ENCODE results near the gene CHCHD5. TPM values are rescaled to one million over a fixed set of nuclear protein-coding genes. Genes with fewer than 3 reads are reported as not detected.
A peak's percentile ranks its signal among the peaks of the same experiment; 100 is the strongest.

CHCHD5 gene
- total and polyA plus RNA-seq, 12 donors = 8.9 to 56.5 (median 33.6) TPM

DNA sequence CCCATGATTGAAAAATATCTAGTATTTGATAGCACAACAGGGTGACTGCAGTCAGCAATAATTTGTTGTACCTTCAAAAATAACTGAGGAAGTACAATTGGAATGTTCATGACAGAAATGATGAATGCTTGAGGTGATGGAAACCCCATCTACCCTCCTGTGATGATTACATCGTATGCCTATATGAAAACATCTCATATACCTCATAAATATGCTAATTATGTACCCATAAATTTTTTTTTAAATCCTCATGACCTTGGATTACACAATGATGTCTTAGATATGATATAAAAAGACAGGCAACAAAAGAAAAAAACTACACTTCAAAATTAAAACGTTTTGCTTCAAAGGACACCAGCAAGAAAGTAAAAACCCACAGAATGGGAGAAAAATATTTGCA is 43.5 kb upstream of the CHCHD5 start:
- intact Hi-C loops (cut with DNase I) = loop anchor here in 1 of 2 donors (5.0 kb wide), 1 partner anchor 59 kb away; the partner anchor contains the start of gene TTL
- no peak for DNase-seq
- Histone ChIP-seq H3K36me3 (replicated peaks in 1 of 2) (no peaks in the 10 kb centered on the region), H3K27ac (peak overlapping the region in 2 of 5 donors; percentile 86 to 92), H3K9me3 (replicated peaks in 1 of 3) (no peaks in the 10 kb centered on the region), H3K27me3 (no peaks in the 10 kb centered on the region), H3K4me3 (peak overlapping the region in 1 of 4 donors; percentile 91), H3K4me1 (replicated peaks in 1 of 2) (peaks cover 11 to 24% of the 10 kb centered on the region in 2 donors)
- no peak for TF ChIP-seq POLR2A (IDR thresholded peaks at IDR 0.05)
- TF ChIP-seq, protein P1, sequence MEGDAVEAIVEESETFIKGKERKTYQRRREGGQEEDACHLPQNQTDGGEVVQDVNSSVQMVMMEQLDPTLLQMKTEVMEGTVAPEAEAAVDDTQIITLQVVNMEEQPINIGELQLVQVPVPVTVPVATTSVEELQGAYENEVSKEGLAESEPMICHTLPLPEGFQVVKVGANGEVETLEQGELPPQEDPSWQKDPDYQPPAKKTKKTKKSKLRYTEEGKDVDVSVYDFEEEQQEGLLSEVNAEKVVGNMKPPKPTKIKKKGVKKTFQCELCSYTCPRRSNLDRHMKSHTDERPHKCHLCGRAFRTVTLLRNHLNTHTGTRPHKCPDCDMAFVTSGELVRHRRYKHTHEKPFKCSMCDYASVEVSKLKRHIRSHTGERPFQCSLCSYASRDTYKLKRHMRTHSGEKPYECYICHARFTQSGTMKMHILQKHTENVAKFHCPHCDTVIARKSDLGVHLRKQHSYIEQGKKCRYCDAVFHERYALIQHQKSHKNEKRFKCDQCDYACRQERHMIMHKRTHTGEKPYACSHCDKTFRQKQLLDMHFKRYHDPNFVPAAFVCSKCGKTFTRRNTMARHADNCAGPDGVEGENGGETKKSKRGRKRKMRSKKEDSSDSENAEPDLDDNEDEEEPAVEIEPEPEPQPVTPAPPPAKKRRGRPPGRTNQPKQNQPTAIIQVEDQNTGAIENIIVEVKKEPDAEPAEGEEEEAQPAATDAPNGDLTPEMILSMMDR (IDR thresholded peaks at IDR 0.05) = no peak
- 23 to 34% (median 29%) methylated on average over 2 of the region's 2 CpGs for WGBS, 4 donors

DNA sequence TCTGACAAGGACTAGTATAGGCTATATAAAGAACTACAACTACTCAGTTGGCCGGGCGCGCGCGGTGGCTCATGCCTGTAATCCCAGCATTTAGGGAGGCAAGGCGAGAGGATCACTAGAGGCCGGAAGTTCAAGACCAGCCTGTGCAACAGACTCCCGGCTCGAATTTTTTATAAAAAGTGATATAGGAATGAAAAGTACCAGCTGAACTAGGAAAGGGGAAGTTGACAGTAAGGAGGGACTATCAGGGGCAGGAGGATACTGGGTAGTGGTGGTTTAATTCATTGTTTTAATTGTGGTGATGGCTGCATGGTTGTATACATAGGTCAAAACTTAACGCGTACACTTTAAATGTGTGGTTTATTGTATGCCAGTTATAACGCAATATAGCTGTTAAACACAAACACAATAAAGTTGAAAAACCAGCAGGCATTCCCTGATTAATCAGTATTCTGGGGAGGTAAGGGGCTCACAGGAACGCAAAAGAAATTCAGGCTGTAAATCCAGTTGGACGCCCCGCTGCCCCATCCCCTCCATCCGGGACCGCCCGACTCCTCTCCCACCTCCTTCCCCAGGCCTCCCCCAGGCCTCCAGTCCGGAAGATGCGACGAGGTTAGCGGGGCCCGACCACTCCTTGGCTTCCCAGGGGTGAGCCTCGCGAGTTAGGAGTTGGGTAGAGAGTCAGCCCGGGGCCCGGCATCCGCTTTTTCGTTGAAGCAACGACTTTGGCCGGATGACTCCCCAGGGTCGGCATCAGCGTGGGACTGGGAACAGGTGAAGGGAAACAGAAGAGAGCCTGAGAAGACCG is 42.9 kb upstream of the CHCHD5 start:
- Histone ChIP-seq H3K27me3 (no peaks in the 10 kb centered on the region), H3K9me3 (replicated peaks in 1 of 3) (no peaks in the 10 kb centered on the region), H3K27ac (peak overlapping the region; percentile 68 to 95 (median 92)), H3K4me3 (peak overlapping the region; percentile 26 to 99 (median 80)), H3K4me1 (replicated peaks in 1 of 2) (peaks cover 11 to 24% of the 10 kb centered on the region in 2 donors), H3K36me3 (replicated peaks in 1 of 2) (no peaks in the 10 kb centered on the region)
- 15 to 31% (median 20%) methylated on average over 19 to 34 of the region's 34 CpGs for WGBS, 4 donors
- peak; percentile 62 to 75 (median 69) for DNase-seq
- intact Hi-C loops (cut with DNase I) = loop anchor here in 1 of 2 donors (5.0 kb wide), 1 partner anchor 59 kb away; the partner anchor contains the start of gene TTL
- TF ChIP-seq POLR2A (IDR thresholded peaks at IDR 0.05) = peak; percentile 7 to 59
- TF ChIP-seq, protein P1 (IDR thresholded peaks at IDR 0.05) = no peak

DNA sequence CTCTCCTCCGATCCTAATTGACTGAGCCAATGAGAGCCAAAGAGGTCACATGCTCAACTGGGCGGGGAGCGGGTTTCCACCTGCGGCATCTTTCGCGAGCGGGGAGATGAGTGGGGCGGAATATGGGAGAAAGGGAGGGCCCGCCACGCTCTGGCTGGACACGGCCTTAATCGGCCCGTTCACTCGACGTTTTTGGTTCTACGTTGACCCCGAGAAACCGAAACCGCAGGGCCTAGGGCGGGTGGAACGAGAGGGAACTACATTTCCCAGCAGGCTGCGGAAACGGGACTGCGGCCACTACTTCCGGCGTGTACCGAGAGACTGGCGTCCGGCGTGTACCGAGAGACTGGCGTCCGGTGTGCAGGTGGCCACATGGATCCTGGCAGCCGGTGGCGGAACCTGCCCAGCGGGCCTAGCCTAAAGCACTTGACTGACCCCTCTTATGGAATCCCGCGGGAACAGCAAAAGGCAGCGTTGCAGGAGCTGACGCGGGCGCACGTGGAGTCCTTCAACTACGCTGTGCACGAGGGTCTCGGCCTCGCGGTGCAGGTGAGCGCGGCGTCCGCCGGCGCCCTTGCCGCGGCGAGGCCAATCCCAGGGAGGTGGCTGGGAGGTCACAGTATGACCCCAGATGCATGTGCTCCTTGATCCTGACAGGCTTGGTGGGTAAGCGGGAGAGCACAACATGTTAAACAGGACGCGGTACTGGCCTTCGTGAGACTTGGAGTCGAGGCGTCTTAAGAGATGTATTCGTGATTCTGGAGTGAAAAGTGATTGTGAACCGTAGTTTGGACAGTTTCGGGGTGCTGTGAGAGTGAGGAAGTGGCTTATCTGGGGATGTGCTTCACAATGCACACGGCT is 42.1 kb upstream of the CHCHD5 start, which contains the start of gene POLR1B:
Gene POLR1B (plus strand): TSS at position 343 of the 861 bp plus-strand sequence. CDS start 30 bp downstream, at position 373.
- no peaks in the 10 kb centered on the region for H3K9me3 ChIP-seq (replicated peaks in 1 of 3)
- intact Hi-C loops (cut with DNase I) = loop anchor here in 1 of 2 donors (5.0 kb wide), 1 partner anchor 60 kb away; the partner anchor contains the start of gene TTL
- DNase-seq = peak; percentile 82 to 94 (median 89)
- H3K27me3 ChIP-seq = no peaks in the 10 kb centered on the region
- H3K4me3 ChIP-seq = peak within 1 kb of the TSS; percentile 26 to 99 (median 80)
- 0 to 1% (median 0%) methylated on average over 17 to 67 of the region's 67 CpGs for WGBS, 4 donors
- H3K36me3 ChIP-seq (replicated peaks in 1 of 2) = peaks cover 0 to 6% of the 10 kb centered on the region in 2 donors
- peaks cover 11 to 24% of the 10 kb centered on the region in 2 donors for H3K4me1 ChIP-seq (replicated peaks in 1 of 2)
- TF ChIP-seq POLR2A (IDR thresholded peaks at IDR 0.05) = no peak
- TF ChIP-seq, protein P1 (IDR thresholded peaks at IDR 0.05) = no peak
- peak within 1 kb of the TSS; percentile 68 to 95 (median 92) for H3K27ac ChIP-seq
